Erythroblast (primary cell): ENCODE results near the gene CRCP.
"Not testable (repeated sequence)": the region's sequence is repeated elsewhere in the genome, so short reads cannot be mapped to it uniquely, and the experiment has no call there.

Experiments
- DNase-seq, 2 experiments: peaks; one replicate each; lab custom pipeline; 2025; lab: John Stamatoyannopoulos, UW
- GATA1 ChIP-seq: IDR thresholded peaks from 2 replicates; pipeline ENCODE4 v1.6.1; 2011; ENCODE audit warnings: low read depth, mild to moderate bottlenecking, control low read depth, low read length, moderate library complexity
- POLR2A ChIP-seq: IDR thresholded peaks from 2 replicates; pipeline ENCODE4 v1.6.1; 2011; ENCODE audit warnings: mild to moderate bottlenecking, low read length

Gene CRCP

DNA sequence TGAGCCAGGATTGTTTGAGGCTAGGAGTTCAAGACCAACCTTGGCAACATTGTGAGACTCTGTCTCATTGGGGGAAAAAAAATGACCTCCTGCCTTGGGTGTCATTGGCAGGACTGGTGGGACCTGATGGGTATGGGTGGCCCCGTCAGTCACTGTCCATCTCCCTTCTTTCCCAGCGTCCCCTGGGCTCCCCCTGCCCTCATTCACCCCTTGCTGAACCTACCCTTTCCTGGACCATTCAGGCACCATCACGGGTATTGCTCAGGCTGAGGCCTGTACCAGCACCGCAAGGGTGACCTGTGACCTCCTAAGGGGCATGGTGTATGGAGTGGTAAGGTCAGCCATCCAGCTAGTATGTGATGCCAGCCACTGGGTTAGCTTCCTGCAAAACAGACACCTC, 19.6 kb upstream of the CRCP start:
- DNase-seq, result no peak
- TF ChIP-seq POLR2A (no peak), GATA1 (no peak)

DNA sequence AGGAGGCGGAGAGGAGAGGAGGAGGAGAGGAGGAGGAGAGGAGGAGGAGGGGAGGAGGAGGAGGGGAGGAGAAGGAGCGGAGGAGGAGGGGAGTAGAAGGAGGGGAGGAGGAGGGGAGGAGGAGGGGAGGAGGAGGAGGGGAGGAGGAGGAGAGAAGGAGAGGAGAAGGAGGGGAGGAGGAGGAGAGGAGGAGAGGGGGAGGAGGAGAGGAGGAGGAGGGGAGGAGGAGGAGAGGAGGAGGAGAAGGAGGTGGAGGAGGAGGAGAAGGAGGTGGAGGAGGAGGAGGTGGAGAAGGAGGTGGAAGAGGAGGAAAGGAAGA, 15.5 kb upstream of the CRCP start:
- no peak for DNase-seq
- no peak for TF ChIP-seq GATA1
- no peak for TF ChIP-seq POLR2A

DNA sequence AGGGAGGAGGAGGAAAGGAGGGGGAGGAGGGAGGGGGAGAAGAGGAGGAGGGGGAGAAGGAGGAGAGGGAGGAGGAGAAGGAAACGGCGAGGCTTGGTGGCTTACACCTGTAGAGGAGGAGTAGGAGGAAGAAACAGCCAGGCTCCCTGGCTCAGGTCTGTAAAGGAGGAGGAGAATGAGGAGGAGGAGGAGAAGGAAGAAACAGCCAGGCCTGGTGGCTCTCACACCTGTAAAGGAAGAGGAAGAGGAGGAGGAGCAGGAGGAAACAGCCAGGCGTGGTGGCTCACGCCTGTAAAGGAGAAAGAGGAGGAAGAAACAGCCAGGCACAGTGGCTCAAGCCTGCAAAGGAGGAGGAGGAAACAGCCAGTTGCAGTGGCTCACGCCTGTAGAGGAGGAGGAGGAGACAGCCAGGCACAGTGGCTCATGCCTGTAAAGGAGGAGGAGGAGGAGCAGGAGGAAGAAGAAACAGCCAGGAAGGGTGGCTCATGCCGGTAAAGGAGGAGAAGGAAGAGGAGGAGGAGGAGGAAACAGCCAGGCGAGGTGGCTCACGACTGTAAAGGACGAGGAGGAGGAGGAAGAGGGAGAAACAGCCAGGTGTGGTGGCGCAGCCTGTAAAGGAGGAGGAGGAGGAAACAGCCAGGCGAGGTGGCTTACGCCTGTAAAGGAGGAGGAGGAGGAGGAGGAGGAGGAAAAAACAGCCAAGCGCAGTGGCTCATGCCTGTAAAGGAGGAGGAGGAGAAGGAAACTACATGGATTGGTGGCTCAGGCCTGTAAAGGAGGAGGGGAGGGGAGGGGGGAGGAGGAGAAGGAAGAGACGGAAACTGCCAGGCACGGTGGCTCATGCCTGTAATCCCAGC, 14.9 kb upstream of the CRCP start:
- DNase-seq, result peak in 1 of 2 experiments; percentile 13
- TF ChIP-seq POLR2A, result peak; percentile 30
- no peak for TF ChIP-seq GATA1

DNA sequence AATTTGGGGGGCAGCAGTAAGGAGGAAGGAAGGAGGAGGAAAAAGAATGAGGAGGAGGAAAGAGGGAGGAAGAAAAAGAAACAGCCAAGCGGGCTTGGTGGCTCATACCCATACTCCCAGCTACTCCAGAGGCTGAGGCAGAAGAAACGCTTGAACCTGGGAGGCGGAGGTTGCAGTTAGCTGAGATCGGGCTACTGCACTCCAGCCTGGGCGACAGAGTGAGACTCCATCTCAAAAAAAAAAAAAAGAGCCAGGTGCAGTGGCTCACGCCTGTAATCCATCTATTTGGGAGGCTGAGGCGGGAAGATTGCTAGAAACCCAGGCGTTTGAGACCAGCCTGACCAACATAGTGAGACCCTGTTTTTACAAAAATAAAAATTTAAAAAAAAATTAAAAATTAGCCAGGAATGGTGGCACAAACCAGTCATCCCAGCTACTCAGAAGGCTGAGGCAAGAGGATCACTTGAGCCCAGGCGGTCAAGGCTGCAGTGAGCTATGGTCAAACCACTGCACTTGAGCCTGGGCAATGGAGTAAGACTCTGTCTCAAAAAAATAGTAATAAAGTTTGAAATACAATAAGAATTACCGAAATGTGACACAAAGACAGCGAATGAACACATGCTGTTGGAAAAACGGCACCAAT, 14.1 kb upstream of the CRCP start:
- TF ChIP-seq POLR2A (no peak), GATA1 (no peak)
- DNase-seq, result no peak

DNA sequence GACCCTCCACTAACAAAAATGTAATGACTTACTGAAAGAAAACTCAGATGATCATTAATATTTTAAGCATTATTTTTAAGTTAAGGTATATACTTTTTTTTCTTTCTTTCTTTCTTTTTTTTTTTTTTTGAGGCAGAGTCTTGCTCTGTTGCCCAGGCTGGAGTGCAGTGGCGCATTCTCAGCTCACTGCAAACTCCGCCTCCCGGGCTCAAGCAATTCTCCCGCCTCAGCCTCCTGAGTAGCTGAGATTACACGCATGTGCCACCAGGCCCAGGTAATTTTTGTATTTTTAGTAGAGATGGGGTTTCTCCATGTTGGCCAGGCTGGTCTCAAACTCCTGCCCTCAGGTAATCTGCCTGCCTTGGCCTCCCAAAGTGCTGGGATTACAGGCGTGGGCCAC, 12.5 kb upstream of the CRCP start:
- DNase-seq, result not testable (repeated sequence)

DNA sequence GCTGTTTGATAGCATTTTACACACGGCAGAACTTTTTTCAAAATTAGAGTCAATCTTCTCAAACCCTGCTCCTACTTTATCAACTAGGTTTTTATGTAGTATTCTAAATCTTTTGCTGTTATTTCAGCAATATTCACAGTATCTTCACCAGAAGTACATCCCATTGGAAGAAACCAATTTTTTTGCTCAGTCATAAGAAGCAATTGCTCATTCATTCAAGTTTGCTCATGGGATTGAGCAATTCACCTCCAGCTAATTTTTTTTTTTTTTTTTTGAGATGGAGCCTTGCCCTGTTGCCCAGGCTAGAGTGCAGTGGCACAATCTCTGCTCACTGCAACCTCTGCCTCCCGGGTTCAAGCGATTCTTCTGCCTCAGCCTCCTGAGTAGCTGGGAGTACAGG, 10.7 kb upstream of the CRCP start:
- not testable (repeated sequence) for DNase-seq

DNA sequence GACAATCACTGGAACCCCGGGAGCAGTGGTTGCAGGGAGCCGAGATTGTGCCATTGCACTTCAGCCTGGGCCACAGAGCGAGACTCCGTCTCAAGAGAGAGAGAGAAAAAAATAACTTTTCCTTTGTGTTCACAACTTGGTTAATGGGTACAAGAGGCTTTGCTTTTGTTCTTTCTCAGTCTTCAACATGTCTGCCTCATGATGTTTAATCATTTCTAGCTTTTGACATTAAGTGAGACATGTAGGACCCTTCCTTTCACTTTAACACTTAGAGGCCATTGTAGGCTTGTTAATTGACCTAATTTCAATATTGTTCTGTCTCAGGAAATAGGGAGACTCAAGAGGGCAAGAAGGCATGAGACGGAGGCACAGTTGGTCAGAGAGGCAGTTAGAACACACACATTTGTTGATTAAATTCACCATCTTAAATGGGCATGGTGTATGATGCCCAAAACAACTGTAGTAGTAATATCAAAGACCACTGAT, 9.3 kb upstream of the CRCP start:
- no peak for DNase-seq
- TF ChIP-seq GATA1 (no peak), POLR2A (no peak)

DNA sequence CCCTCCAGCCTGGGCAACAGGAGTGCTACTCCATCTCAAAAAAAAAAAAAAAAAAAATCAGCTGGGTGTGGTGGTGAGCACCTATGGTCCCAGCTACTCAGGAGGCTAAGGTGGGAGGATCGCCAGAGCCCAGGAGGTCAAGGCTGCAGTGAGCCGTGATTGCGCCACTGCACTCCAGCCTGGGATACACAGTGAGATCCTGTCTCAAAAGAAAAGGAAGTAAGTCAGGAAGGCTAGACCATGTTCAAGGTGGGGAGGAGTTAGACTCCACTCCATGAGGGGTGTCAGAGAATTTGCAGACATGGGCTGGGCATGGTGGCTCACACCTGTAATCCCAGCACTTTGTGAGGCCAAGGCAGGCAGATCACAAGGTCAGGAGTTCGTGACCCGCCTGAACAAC, 6.2 kb upstream of the CRCP start:
- not testable (repeated sequence) for DNase-seq

DNA sequence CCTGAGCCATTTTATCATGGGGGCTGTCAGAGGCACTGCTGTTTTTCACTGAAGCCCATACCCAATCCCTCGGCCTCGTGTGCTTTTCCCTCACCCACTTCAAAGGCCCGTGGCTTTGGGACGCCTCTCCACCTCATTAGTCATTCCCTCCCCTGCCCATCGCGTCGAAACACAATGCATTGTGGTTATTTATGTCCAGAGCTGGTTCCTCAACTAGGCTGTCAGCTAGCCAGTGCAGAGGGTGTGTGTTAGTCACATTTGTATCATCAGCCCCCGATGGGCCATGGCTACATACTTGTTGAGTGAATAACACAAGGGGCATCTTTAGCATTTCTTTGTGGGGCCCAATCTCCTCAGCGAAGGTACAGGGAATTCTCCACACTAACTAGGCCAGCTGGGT, 3.8 kb upstream of the CRCP start:
- TF ChIP-seq GATA1, result no peak
- TF ChIP-seq POLR2A, result no peak
- DNase-seq, result no peak

DNA sequence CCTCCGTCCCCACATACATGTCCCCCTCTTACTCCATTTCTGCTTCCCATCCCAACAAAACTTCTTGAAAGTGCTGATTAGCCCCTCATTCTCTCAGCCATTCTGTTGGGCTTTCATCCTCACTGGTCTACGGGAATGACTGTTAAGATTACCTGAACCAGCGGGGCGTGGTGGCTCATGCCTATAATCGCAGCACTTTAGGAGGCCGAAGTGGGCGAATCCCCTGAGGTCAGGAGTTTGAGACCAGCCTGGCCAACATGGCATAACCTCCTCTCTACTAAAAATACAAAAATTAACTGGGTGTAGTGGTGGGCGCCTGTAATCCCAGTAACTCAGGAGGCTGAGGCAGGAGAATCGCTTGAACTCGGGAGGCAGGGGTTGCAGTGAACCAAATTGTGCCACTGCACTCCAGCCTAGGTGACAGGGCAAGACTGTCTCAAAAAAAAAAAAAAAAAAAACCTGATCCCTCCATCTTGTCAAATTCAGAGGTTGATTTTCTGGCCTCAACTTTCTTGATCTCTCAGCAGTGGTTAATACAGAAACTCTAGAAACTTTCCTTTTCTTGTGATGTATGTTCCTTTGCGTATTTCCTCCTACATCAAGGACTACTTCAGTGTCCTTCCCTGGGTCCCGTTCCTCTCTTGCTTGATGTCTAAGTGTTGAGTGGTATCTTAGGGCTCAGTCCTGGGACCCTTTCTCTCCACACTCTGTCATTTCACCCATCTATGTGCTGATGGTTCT, 2.2 kb downstream of the CRCP start:
- DNase-seq, result not testable (repeated sequence)

DNA sequence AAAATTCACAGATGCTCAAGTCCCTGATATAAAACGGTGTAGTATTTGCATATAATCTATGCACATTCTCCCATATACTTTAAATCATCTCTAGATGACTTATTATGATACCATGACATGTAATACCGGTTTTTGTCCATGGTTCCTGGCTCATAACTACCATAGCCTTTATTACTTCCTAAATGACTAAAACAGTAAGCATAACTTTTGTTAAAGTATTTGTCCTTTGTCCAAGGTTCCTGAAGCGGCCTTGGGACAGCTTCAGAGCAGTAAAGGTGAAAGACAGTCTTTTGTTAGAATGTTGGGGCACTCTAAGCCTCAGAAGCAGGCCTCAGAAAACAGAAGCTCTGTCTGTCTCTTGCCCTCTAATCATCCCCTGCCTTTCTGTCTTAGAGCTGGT, 4.0 kb downstream of the CRCP start:
- no peak for DNase-seq

DNA sequence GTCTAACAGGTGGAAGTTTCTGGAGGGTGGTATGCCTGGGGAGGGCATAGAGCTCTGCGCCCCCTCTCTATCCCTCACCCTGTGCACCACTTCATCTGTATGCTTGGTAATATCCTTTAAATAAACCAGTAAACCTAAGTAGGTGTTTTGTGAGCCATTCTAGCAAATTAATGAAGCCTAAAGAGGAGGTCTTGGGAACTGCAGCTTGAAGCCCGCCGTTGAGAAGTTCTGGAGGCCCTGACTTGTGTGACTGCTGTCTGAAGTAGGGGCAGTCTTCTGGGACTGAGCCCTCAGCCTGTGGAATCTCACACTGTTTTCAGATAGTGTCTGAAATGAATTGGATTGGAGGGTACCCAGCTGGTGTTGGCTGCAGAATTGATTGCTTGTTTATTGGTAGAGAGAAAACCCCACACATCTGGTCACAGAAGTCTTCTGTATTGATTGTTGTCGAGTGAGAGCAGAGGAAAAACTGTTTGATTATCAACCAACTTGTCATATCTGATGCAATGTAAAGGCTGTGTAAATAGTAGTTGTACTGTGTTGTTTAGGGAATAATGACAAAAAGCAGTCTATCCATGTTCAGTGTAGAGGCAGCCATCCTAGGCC, 4.7 kb downstream of the CRCP start:
- no peak for TF ChIP-seq POLR2A
- TF ChIP-seq GATA1, result no peak
- DNase-seq, result no peak

More for the DNA sequence above, 4.0 kb downstream of the CRCP start:
- TF ChIP-seq GATA1, result no peak
- TF ChIP-seq POLR2A, result no peak

DNA sequence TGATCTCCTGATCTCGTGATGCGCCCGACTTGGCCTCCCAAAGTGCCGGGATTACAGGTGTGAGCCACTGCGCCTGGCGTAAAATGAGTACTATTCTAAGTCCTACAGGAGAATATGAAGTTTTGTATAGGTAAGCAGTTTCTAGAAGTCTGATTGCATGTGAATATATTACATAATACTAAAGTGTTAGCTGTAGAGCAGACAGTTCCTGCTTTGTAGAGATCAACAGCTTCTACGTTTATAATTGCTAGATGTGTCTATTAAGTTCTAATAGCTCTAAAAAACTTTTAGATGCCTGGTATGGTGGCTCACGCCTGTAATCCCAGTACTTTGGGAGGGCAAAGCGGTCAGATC, 8.5 kb downstream of the CRCP start:
- TF ChIP-seq GATA1 (no peak), POLR2A (no peak)
- DNase-seq, result no peak

DNA sequence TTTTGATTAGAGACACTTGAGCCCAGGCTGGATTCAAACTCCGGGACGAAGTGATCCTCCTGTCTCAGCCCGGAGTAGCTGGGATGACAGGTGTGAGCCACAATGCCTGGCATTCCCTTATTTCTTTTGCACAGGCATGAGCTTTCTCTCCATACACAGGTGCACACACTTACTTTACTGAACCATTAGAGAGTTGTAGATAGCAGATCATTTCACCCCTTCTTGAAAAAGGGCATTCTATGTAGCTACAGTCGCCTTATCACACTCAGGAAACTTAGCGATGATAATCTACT, 9.9 kb downstream of the CRCP start:
- DNase-seq, result not testable (repeated sequence)
